8988T (cell line): ENCODE results near the gene FOXR1.
A peak's percentile ranks its signal among the peaks of the same experiment; 100 is the strongest.
"Not testable (repeated sequence)": the region's sequence is repeated elsewhere in the genome, so short reads cannot be mapped to it uniquely, and the experiment has no call there.

ENCODE experiments used
- DNase-seq: peaks from one replicate; pipeline ENCODE4 v3.0.0; 2011

Gene FOXR1

GRCh38 chr11:118948000-118948399 lies 23.6 kb upstream of the FOXR1 start:
- no peak for DNase-seq

- DNase-seq: no peak
Observed at GRCh38 chr11:118953265-118953664, 18.3 kb upstream of the FOXR1 start.

GRCh38 chr11:118953976-118954375 lies 17.6 kb upstream of the FOXR1 start:
- not testable (repeated sequence) for DNase-seq

- DNase-seq: peak; percentile 97
Observed at GRCh38 chr11:118956094-118956846, 15.3 kb upstream of the FOXR1 start, which contains the start of gene UPK2. Gene UPK2 (plus strand): TSS chr11:118956298. CDS start chr11:118956351, 53 bp downstream.

GRCh38 chr11:118956847-118957469 lies 14.6 kb upstream of the FOXR1 start:
- DNase-seq: no peak

- DNase-seq: no peak
Observed at GRCh38 chr11:118957549-118957948, 14.0 kb upstream of the FOXR1 start.

GRCh38 chr11:118957968-118958367 lies 13.6 kb upstream of the FOXR1 start:
- DNase-seq: no peak

- DNase-seq: no peak
Observed at GRCh38 chr11:118958577-118958976, 13.0 kb upstream of the FOXR1 start.

- DNase-seq: no peak
Observed at GRCh38 chr11:118961189-118961588, 10.4 kb upstream of the FOXR1 start.

GRCh38 chr11:118961591-118961990 lies 10.0 kb upstream of the FOXR1 start:
- DNase-seq: no peak

GRCh38 chr11:118969508-118969907 lies 2.1 kb upstream of the FOXR1 start:
- DNase-seq: not testable (repeated sequence)

GRCh38 chr11:118973985-118974384 lies 2.4 kb downstream of the FOXR1 start:
- no peak for DNase-seq

GRCh38 chr11:118975771-118976709 lies 4.5 kb downstream of the FOXR1 start:
- no peak for DNase-seq

GRCh38 chr11:118979434-118979833 lies 7.9 kb downstream of the FOXR1 start:
- DNase-seq: no peak

- no peak for DNase-seq
Observed at GRCh38 chr11:118980191-118980881, 8.8 kb downstream of the FOXR1 start.

- DNase-seq: not testable (repeated sequence)
Observed at GRCh38 chr11:118984337-118984736, 12.8 kb downstream of the FOXR1 start.

- no peak for DNase-seq
Observed at GRCh38 chr11:118984825-118985224, 13.3 kb downstream of the FOXR1 start.

- no peak for DNase-seq
Observed at GRCh38 chr11:118988280-118988679, 16.7 kb downstream of the FOXR1 start.

- not testable (repeated sequence) for DNase-seq
Observed at GRCh38 chr11:118991486-118992038, 20.0 kb downstream of the FOXR1 start.

- DNase-seq: no peak
Observed at GRCh38 chr11:118996926-118997626, 25.5 kb downstream of the FOXR1 start.

GRCh38 chr11:118997627-118998387 lies 26.2 kb downstream of the FOXR1 start, which contains the start of gene CENATAC:
Gene CENATAC (plus strand): TSS chr11:118998138. CDS start chr11:118998198, 60 bp downstream.
- peak; percentile 98 for DNase-seq
